K562 (cell line): ENCODE results near the gene LTBP2. TPM values are rescaled to one million over a fixed set of nuclear protein-coding genes. Genes with fewer than 3 reads are reported as not detected.
A peak's percentile ranks its signal among the peaks of the same experiment; 100 is the strongest.

Source experiments
- ATAC-seq: fragments of 200-7000 bp; cut with Tn5 transposase; 3 replicates; pipeline ENCODE4 v1.9.1; 2020; ENCODE audit warnings: moderate library complexity
- BruUV-seq: library from RNA; stranded (reverse); fragments of 400-500 nt; replicated peaks from 2 replicates; lab custom pipeline; 2021; lab: Mats Ljungman, UMichigan
- CTCF ChIA-PET: fragments of 300-600 bp; formaldehyde crosslinking; extraction: SDS; loops from one replicate; lab custom pipeline; 2021; ENCODE audit warnings: low intra/inter-chr PET ratio; lab: Yijun Ruan, JAX
- POLR2A ChIA-PET: fragments of 300-600, 350-650 bp; sonication (Branson Sonifier 250); formaldehyde crosslinking; extraction: SDS; loops from one replicate; lab custom pipeline; 2021; ENCODE audit warnings: antibody characterized with exemption, inconsistent platforms; lab: Yijun Ruan, JAX
- DNase-seq, 4 experiments: peaks; one replicate each; pipeline versions ENCODE4 v3.0.0 to v3.0.0-alpha.2; 2011 to 2018; ENCODE audit warnings: low spot score in 3 of 4, mixed read lengths in 3 of 4; ENCODE audit errors: extremely low read depth in 1 of 4
- FAIRE-seq: peaks from 2 replicates; lab custom pipeline; 2011; peaks lifted over from hg19 to GRCh38; lab: Jason Lieb, UNC
- H2AFZ ChIP-seq: 2 replicates; pipeline ENCODE4 v1.6.0; 2011; ENCODE audit warnings: low read depth, low read length, control low read depth, inconsistent platforms
- H3K27ac ChIP-seq: fragments of 200-600 bp; 3 replicates; pipeline ENCODE4 v1.8.0; 2011; ENCODE audit warnings: low read depth, mild to moderate bottlenecking, control low read depth, inconsistent platforms, low read length, moderate library complexity, mixed read lengths; ENCODE audit errors: extremely low read depth
- H3K27me3 ChIP-seq, 2 experiments: fragments of 300-600 bp in 1 of 2; 2 replicates in 1 of 2; 3 replicates in 1 of 2; pipeline versions ENCODE4 v1.6.0 to v1.8.0; 2011; ENCODE audit warnings: inconsistent platforms in 2 of 2, low read length in 2 of 2, mild to moderate bottlenecking in 1 of 2, mixed read lengths in 1 of 2, moderate library complexity in 1 of 2; ENCODE audit not compliant: control insufficient read depth in 2 of 2, insufficient read depth in 2 of 2
- H3K36me3 ChIP-seq: fragments of 300-600 bp; 3 replicates; pipeline ENCODE4 v1.8.0; 2011; ENCODE audit warnings: mild to moderate bottlenecking, low read length, inconsistent platforms; ENCODE audit not compliant: control insufficient read depth, insufficient read depth
- H3K4me1 ChIP-seq, 2 experiments: fragments of 200-600 bp in 1 of 2; replicated peaks in 1 of 2; 2 replicates in 1 of 2; 3 replicates in 1 of 2; pipeline versions ENCODE4 v1.5.1 to v1.8.0; 2011; ENCODE audit warnings: inconsistent platforms in 2 of 2, low read length in 2 of 2, mild to moderate bottlenecking in 1 of 2, mixed read lengths in 1 of 2, moderate library complexity in 1 of 2; ENCODE audit not compliant: control insufficient read depth in 2 of 2, insufficient read depth in 2 of 2
- H3K4me2 ChIP-seq: 2 replicates; pipeline ENCODE4 v1.6.1; 2011; ENCODE audit warnings: low read length, control low read depth, inconsistent platforms, mixed read lengths; ENCODE audit not compliant: insufficient read depth
- H3K4me3 ChIP-seq: fragments of 200-600 bp; sonication (generic), shearing (Covaris generic); 2 replicates; pipeline ENCODE4 v1.5.1; 2016; ENCODE audit warnings: control low read depth, inconsistent platforms
- H3K79me2 ChIP-seq: fragments of 200-600 bp; 3 replicates; pipeline ENCODE4 v1.8.0; 2011; ENCODE audit warnings: low read length, inconsistent platforms; ENCODE audit not compliant: control insufficient read depth, insufficient read depth
- H3K9ac ChIP-seq, 2 experiments: 2 replicates each; pipeline versions ENCODE4 v1.6.0 to v1.6.1; 2011; ENCODE audit warnings: low read depth in 2 of 2, low read length in 2 of 2, control low read depth in 1 of 2, inconsistent platforms in 1 of 2, mild to moderate bottlenecking in 1 of 2, mixed read lengths in 1 of 2; ENCODE audit not compliant: insufficient read depth in 1 of 2
- H3K9me1 ChIP-seq: one replicate; pipeline ENCODE4 v1.6.0; 2011; ENCODE audit warnings: inconsistent platforms, mild to moderate bottlenecking, low read length, moderate library complexity; ENCODE audit not compliant: control insufficient read depth, insufficient read depth
- H3K9me3 ChIP-seq: replicated peaks from 2 replicates; pipeline ENCODE4 v1.5.1; 2011; ENCODE audit warnings: low read depth, low read length, inconsistent platforms; ENCODE audit not compliant: control insufficient read depth, insufficient read depth
- H4K20me1 ChIP-seq: replicated peaks from 2 replicates; pipeline ENCODE4 v1.6.1; 2011; ENCODE audit warnings: low read length, inconsistent platforms, mixed read lengths; ENCODE audit not compliant: control insufficient read depth, insufficient read depth
- CBX8 ChIP-seq: fragments of 200-600 bp; sonication (generic); IDR thresholded peaks from 2 replicates; pipeline ENCODE4 v1.6.1; 2012; ENCODE audit warnings: borderline replicate concordance, mixed run types, low read depth, mild to moderate bottlenecking, moderate library complexity, mixed read lengths, low read length, control low read depth, inconsistent platforms; ENCODE audit not compliant: poor library complexity, severe bottlenecking; ENCODE audit errors: extremely low read depth
- FOSL1 ChIP-seq: fragments of 200-800 bp; sonication (Bioruptor generic); conservative IDR thresholded peaks from 2 replicates; pipeline ENCODE4 v1.6.1; 2016; ENCODE audit warnings: missing genetic modification characterization, missing compliant biosample characterization
- HDAC6 ChIP-seq: IDR thresholded peaks from 2 replicates; pipeline ENCODE4 v1.6.1; 2012; ENCODE audit warnings: low read depth, mild to moderate bottlenecking, control low read depth, inconsistent platforms, low read length, moderate library complexity
- PPARD ChIP-seq: fragments of 250-450 bp; sonication (Bioruptor Pico); IDR thresholded peaks from 2 replicates; pipeline ENCODE4 v1.8.0; 2022; ENCODE audit warnings: inconsistent platforms, mild to moderate bottlenecking, moderate library complexity
- RBM15 ChIP-seq: fragments of 200-400 bp; formaldehyde crosslinking; IDR thresholded peaks from 2 replicates; pipeline ENCODE4 v1.6.1; 2018; ENCODE audit warnings: mild to moderate bottlenecking, low read length, moderate library complexity; ENCODE audit not compliant: insufficient read depth
- SIN3A ChIP-seq, 2 experiments: fragments of 150-350 bp in 1 of 2; IDR thresholded peaks; 2 replicates each; pipeline ENCODE4 v1.6.1; 2011 to 2016; ENCODE audit warnings: borderline replicate concordance in 2 of 2, low read depth in 2 of 2, low read length in 2 of 2, mild to moderate bottlenecking in 2 of 2, moderate library complexity in 2 of 2; ENCODE audit not compliant: control insufficient read depth in 1 of 2
- SMARCA4 ChIP-seq: fragments of 450-650 bp; IDR thresholded peaks from 2 replicates; pipeline ENCODE4 v1.6.1; 2016
- SMARCE1 ChIP-seq: fragments of 450-650 bp; IDR thresholded peaks from 2 replicates; pipeline ENCODE4 v1.7.1; 2016; ENCODE audit warnings: mild to moderate bottlenecking
- ZNF133 ChIP-seq: fragments of 250-450 bp; sonication (Bioruptor Pico); IDR thresholded peaks from 2 replicates; pipeline ENCODE4 v1.4.0; 2020; ENCODE audit warnings: mild to moderate bottlenecking
- ZNF232 ChIP-seq: sonication (generic); formaldehyde crosslinking; IDR thresholded peaks from 2 replicates; pipeline ENCODE4 v1.8.0; 2022; ENCODE audit warnings: mild to moderate bottlenecking, missing genetic modification reagents
- ZNF79 ChIP-seq: fragments of 250-450 bp; sonication (Bioruptor Pico); IDR thresholded peaks from 2 replicates; pipeline ENCODE4 v1.4.0; 2020; ENCODE audit warnings: low read depth, mild to moderate bottlenecking, moderate library complexity
- WGBS: fragments of 100-300 bp; shearing (Covaris generic); methylation state at CpG from one replicate; pipeline ENCODE4 v1.1.6; 2016; ENCODE audit warnings: low coverage, mixed read lengths; ENCODE audit not compliant: insufficient coverage; ENCODE audit errors: missing lambda C conversion rate; 5-methylcytosine and 5-hydroxymethylcytosine counted together
- in situ Hi-C: fragments of 300-500 bp; cut with MboI; formaldehyde crosslinking; loops from 4 replicates; pipeline ENCODE4 v1.15.0; 2018; ENCODE audit warnings: inconsistent platforms, mixed read lengths
- intact Hi-C: fragments of 100-400 bp; cut with micrococcal nuclease; formaldehyde crosslinking; loops from 2 replicates; pipeline ENCODE4 v1.14.2; 2022
- polyA plus RNA-seq, 8 experiments: library from polyadenylated mRNA; depleted of rRNA in 4 of 8; stranded (reverse) in 5 of 8; unstranded in 3 of 8; fragments of >200 nt; fragmentation: Nextera tagmentation in 2 of 8; fragmentation: Illumina TruSeq in 1 of 8; extraction: Ambion mirVana in 2 of 8; extraction: Trizol in 1 of 8; gene quantifications; 2 replicates each; pipeline versions ENCODE4 v1.2.1 to v1.2.3, GENCODE V29; 2011 to 2014; ENCODE audit warnings: inconsistent platforms in 1 of 8, missing spikeins in 1 of 8
- total RNA-seq, 7 experiments: library from RNA; depleted of rRNA in 6 of 7; stranded (reverse); fragments of >200 nt in 6 of 7; fragmentation: Illumina TruSeq in 2 of 7; extraction: Trizol in 2 of 7; gene quantifications; 2 replicates each; pipeline versions ENCODE4 v1.2.1 to v1.2.3, GENCODE V29; 2011 to 2021; ENCODE audit warnings: low replicate concordance in 1 of 7
- TF ChIP-seq, protein P1 (sequence below): fragments of 200-800 bp; sonication (Bioruptor generic); IDR thresholded peaks from 2 replicates; pipeline ENCODE4 v1.6.1; 2017; ENCODE audit warnings: missing genetic modification characterization, missing compliant biosample characterization

Gene LTBP2
- total and polyA plus RNA-seq, 9 of the 15 experiments (the other 6 are each of a cell fraction or from before 2014, with no cell fraction given) = under 0.01 to 0.18 (median 0.03) TPM; not detected in 3

- H3K9me1 ChIP-seq = no peaks in the 10 kb centered on the region
- DNase-seq (no peak), FAIRE-seq (peak; percentile 35), ATAC-seq (no peak)
- H3K4me1 ChIP-seq = peaks cover 10 to 14% of the 10 kb centered on the region in 2 experiments; a peak in 4 of 5 replicates
- H3K79me2 ChIP-seq = peaks cover 8% of the 10 kb centered on the region
- H3K27me3 ChIP-seq = no peaks in the 10 kb centered on the region
- no peak overlapping the region for H3K27ac ChIP-seq
- H2AFZ ChIP-seq = no peak overlapping the region
- H3K4me2 ChIP-seq = no peak overlapping the region
- no peaks in the 10 kb centered on the region for H4K20me1 ChIP-seq
- H3K9ac ChIP-seq = no peak overlapping the region
- POLR2A ChIA-PET = no interaction called here
- H3K4me3 ChIP-seq = no peak overlapping the region
- no TSS peak for BruUV-seq
- in situ Hi-C loops = no loop called here
- no peaks in the 10 kb centered on the region for H3K9me3 ChIP-seq
- WGBS = 33% methylated on average over 2 of the region's 2 CpGs
- H3K36me3 ChIP-seq = peaks cover 8% of the 10 kb centered on the region; the same call in 1 of the 3 replicates
- TF ChIP-seq SMARCA4 (no peak), FOSL1 (0 out of 2 replicates have a peak, but pooled peaks have one; percentile 21)
- CTCF ChIA-PET = no interaction called here
- intact Hi-C loops = no loop called here
These were observed 116.7 kb downstream of the LTBP2 start for GRCh38 chr14:74495356-74495755.

- H3K9me3 ChIP-seq = no peaks in the 10 kb centered on the region
- BruUV-seq = TSS peak; percentile 63
- H3K27ac ChIP-seq = peak within 1 kb of the TSS; percentile 88
- H3K4me2 ChIP-seq = peak within 1 kb of the TSS; percentile 89
- H3K4me3 ChIP-seq = peak within 1 kb of the TSS; percentile 89
- H3K9me1 ChIP-seq = no peaks in the 10 kb centered on the region
- intact Hi-C loops (loop anchor here (5.0 kb wide), 2 partner anchors 36 to 131 kb away; no protein-coding TSS in a partner anchor), in situ Hi-C loops (no loop called here)
- H3K79me2 ChIP-seq = peaks cover 8% of the 10 kb centered on the region
- peak within 1 kb of the TSS; percentile 98 for H2AFZ ChIP-seq
- ATAC-seq = peak; percentile 97
- peaks cover 10 to 14% of the 10 kb centered on the region in 2 experiments; a peak in 4 of 5 replicates for H3K4me1 ChIP-seq
- POLR2A ChIA-PET = interaction anchor here (0.6 to 1.7 kb wide), 5 partner anchors 9 to 140 kb away, joined by 3 to 5 read pairs (median 4); no protein-coding TSS in a partner anchor
- peaks cover 8% of the 10 kb centered on the region; the same call in 1 of the 3 replicates for H3K36me3 ChIP-seq
- 0% methylated on average over 33 of the region's 73 CpGs for WGBS
- peak; percentile 90 for FAIRE-seq
- peak within 1 kb of the TSS; percentile 85 to 97 for H3K9ac ChIP-seq
- no peaks in the 10 kb centered on the region for H4K20me1 ChIP-seq
- H3K27me3 ChIP-seq = no peaks in the 10 kb centered on the region
- CTCF ChIA-PET = interaction anchor here (0.6 to 1.2 kb wide), 2 partner anchors 131 to 176 kb away, joined by 3 read pairs; no protein-coding TSS in a partner anchor
- peak; percentile 93 to 98 (median 95) for DNase-seq
- TF ChIP-seq ZNF232 (CRISPR knock-in tag) (no peak), CBX8 (no peak), ZNF79 (CRISPR knock-in tag) (no peak), HDAC6 (no peak), SIN3A (IDR thresholded peaks at IDR 0.05; ENCODE audit: borderline replicate concordance in 2 of 2, control insufficient read depth in 1 of 2, low read depth in 2 of 2, low read length in 2 of 2) (peak in 1 of 2 experiments; percentile 40; a peak in 2 of 4 replicates), PPARD (no peak), ZNF133 (CRISPR knock-in tag) (no peak), SMARCE1 (no peak), RBM15 (no peak)
- TF ChIP-seq, protein P1, sequence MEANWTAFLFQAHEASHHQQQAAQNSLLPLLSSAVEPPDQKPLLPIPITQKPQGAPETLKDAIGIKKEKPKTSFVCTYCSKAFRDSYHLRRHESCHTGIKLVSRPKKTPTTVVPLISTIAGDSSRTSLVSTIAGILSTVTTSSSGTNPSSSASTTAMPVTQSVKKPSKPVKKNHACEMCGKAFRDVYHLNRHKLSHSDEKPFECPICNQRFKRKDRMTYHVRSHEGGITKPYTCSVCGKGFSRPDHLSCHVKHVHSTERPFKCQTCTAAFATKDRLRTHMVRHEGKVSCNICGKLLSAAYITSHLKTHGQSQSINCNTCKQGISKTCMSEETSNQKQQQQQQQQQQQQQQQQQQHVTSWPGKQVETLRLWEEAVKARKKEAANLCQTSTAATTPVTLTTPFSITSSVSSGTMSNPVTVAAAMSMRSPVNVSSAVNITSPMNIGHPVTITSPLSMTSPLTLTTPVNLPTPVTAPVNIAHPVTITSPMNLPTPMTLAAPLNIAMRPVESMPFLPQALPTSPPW (CRISPR knock-in tag) = peak; percentile 64; the same call in 1 of the 2 replicates
These were observed 118.4 kb downstream of the LTBP2 start, which contains the start of gene ISCA2 for GRCh38 chr14:74493343-74494261. ISCA2 (plus strand) TSS chr14:74493765; CDS start chr14:74493775, 10 bp downstream.
